H1 (cell line): ENCODE measurements around the gene NDUFB2. TPM values are rescaled to one million over a fixed set of nuclear protein-coding genes. Genes with fewer than 3 reads are reported as not detected.

ENCODE experiments used
- CTCF ChIA-PET: fragments of 300-600 bp; sonication (Branson Sonifier 250); formaldehyde crosslinking; loops from one replicate; lab custom pipeline; 2021; ENCODE audit not compliant: partially characterized antibody; lab: Charles Lee
- POLR2A ChIA-PET: fragments of 300-600 bp; sonication (Branson Sonifier 250); formaldehyde crosslinking; loops from one replicate; lab custom pipeline; 2021; ENCODE audit warnings: inconsistent platforms; ENCODE audit not compliant: partially characterized antibody; lab: Charles Lee
- DNase-seq, 2 experiments: peaks; one replicate each; pipeline versions ENCODE4 v3.0.0 to v3.0.0-alpha.2; 2010 to 2022; ENCODE audit warnings: low spot score in 2 of 2, low read depth in 1 of 2, mixed read lengths in 1 of 2
- FAIRE-seq: peaks from 2 replicates; lab custom pipeline; 2011; peaks lifted over from hg19 to GRCh38; lab: Jason Lieb, UNC
- H2AFZ ChIP-seq: 2 replicates; pipeline ENCODE4 v1.8.1; 2012; ENCODE audit warnings: low read length, inconsistent platforms
- H2AK5ac ChIP-seq: 2 replicates; pipeline ENCODE4 v1.6.1; 2013; ENCODE audit warnings: low read depth, low read length
- H2BK120ac ChIP-seq: replicated peaks from 2 replicates; pipeline ENCODE3; 2013; ENCODE audit warnings: low read depth, low read length, inconsistent platforms
- H2BK12ac ChIP-seq: 2 replicates; pipeline ENCODE4 v1.6.1; 2013; ENCODE audit warnings: low read depth, low read length
- H2BK15ac ChIP-seq: 2 replicates; pipeline ENCODE4 v1.6.1; 2013; ENCODE audit warnings: low read length
- H2BK20ac ChIP-seq: 2 replicates; pipeline ENCODE4 v1.6.1; 2013; ENCODE audit warnings: low read length
- H2BK5ac ChIP-seq: 2 replicates; pipeline ENCODE4 v1.6.1; 2013; ENCODE audit warnings: low read depth, low read length
- H3K14ac ChIP-seq: 2 replicates; pipeline ENCODE4 v1.6.1; 2013; ENCODE audit warnings: inconsistent platforms; ENCODE audit not compliant: insufficient read length
- H3K18ac ChIP-seq: 2 replicates; pipeline ENCODE4 v1.6.1; 2013; ENCODE audit warnings: low read length; ENCODE audit errors: extremely low read depth
- H3K23ac ChIP-seq: 2 replicates; pipeline ENCODE4 v1.6.1; 2013; ENCODE audit warnings: inconsistent platforms; ENCODE audit not compliant: insufficient read length
- H3K23me2 ChIP-seq: 2 replicates; pipeline ENCODE4 v1.6.1; 2013; ENCODE audit warnings: low read depth, low read length
- H3K27ac ChIP-seq: 2 replicates; pipeline ENCODE4 v1.6.1; 2011; ENCODE audit warnings: low read depth, low read length, inconsistent platforms
- H3K27me3 ChIP-seq, 4 experiments: replicated peaks in 1 of 4; 1 replicate in 1 of 4; 2 replicates in 3 of 4; pipeline versions ENCODE4 v1.6.1 to v1.8.1; 2011 to 2013; ENCODE audit warnings: low read length in 3 of 4, mild to moderate bottlenecking in 3 of 4, inconsistent platforms in 2 of 4, mixed read lengths in 2 of 4, moderate library complexity in 1 of 4; ENCODE audit not compliant: control insufficient read depth in 3 of 4, insufficient read depth in 3 of 4; ENCODE audit errors: extremely low read depth in 1 of 4
- H3K36me3 ChIP-seq, 4 experiments: 2 replicates each; pipeline versions ENCODE4 v1.6.1 to v1.8.1; 2011 to 2013; ENCODE audit warnings: mild to moderate bottlenecking in 4 of 4, low read length in 3 of 4, moderate library complexity in 2 of 4, control low read depth in 1 of 4, inconsistent platforms in 1 of 4; ENCODE audit not compliant: insufficient read depth in 4 of 4, control insufficient read depth in 2 of 4
- H3K4ac ChIP-seq: replicated peaks from 2 replicates; pipeline ENCODE3; 2013; ENCODE audit warnings: low read length, low read depth, mixed read lengths, inconsistent platforms; ENCODE audit not compliant: insufficient read length
- H3K4me1 ChIP-seq, 4 experiments: replicated peaks in 1 of 4; 1 replicate in 1 of 4; 2 replicates in 3 of 4; pipeline versions ENCODE4 v1.6.1 to v1.8.1; 2011 to 2013; ENCODE audit warnings: low read length in 3 of 4, inconsistent platforms in 2 of 4, mixed read lengths in 1 of 4; ENCODE audit not compliant: insufficient read depth in 4 of 4, control insufficient read depth in 3 of 4
- H3K4me2 ChIP-seq, 2 experiments: 2 replicates each; pipeline versions ENCODE4 v1.6.1 to v1.8.1; 2011 to 2013; ENCODE audit warnings: low read depth in 2 of 2, low read length in 2 of 2, control low read depth in 1 of 2, inconsistent platforms in 1 of 2, mild to moderate bottlenecking in 1 of 2; ENCODE audit not compliant: insufficient read depth in 1 of 2
- H3K4me3 ChIP-seq, 4 experiments: fragments of 200-600, 300-600 bp in 1 of 4; sonication (generic), shearing (Covaris generic), sonication (Bioruptor Twin) in 1 of 4; 2 replicates each; pipeline versions ENCODE4 v1.5.1 to v1.8.1; 2011 to 2016; ENCODE audit warnings: low read length in 4 of 4, low read depth in 3 of 4, control low read depth in 2 of 4, inconsistent platforms in 2 of 4, mild to moderate bottlenecking in 2 of 4, mixed read lengths in 1 of 4, moderate library complexity in 1 of 4; ENCODE audit not compliant: insufficient read depth in 2 of 4; ENCODE audit errors: extremely low read depth in 1 of 4
- H3K56ac ChIP-seq: replicated peaks from 2 replicates; pipeline ENCODE3; 2013; ENCODE audit warnings: low read depth, mild to moderate bottlenecking, mixed read lengths, low read length, inconsistent platforms; ENCODE audit not compliant: insufficient read length
- H3K79me1 ChIP-seq: 2 replicates; pipeline ENCODE4 v1.6.1; 2013; ENCODE audit warnings: low read depth, low read length, control low read depth
- H3K79me2 ChIP-seq, 2 experiments: 2 replicates each; pipeline versions ENCODE4 v1.6.1 to v1.8.1; 2012 to 2013; ENCODE audit warnings: low read length in 2 of 2, mild to moderate bottlenecking in 2 of 2, inconsistent platforms in 1 of 2; ENCODE audit not compliant: insufficient read depth in 2 of 2, control insufficient read depth in 1 of 2
- H3K9ac ChIP-seq, 4 experiments: replicated peaks in 1 of 4; 1 replicate in 1 of 4; 2 replicates in 3 of 4; pipeline versions ENCODE4 v1.6.1 to v1.8.1; 2011 to 2013; ENCODE audit warnings: low read depth in 3 of 4, low read length in 3 of 4, control low read depth in 2 of 4, mild to moderate bottlenecking in 2 of 4, moderate library complexity in 2 of 4, inconsistent platforms in 1 of 4; ENCODE audit errors: extremely low read depth in 1 of 4
- H3K9me3 ChIP-seq, 2 experiments: 2 replicates each; pipeline versions ENCODE4 v1.6.1 to v1.8.1; 2012 to 2013; ENCODE audit warnings: mild to moderate bottlenecking in 2 of 2, moderate library complexity in 2 of 2, control low read depth in 1 of 2, inconsistent platforms in 1 of 2, low read depth in 1 of 2, low read length in 1 of 2, mixed read lengths in 1 of 2; ENCODE audit not compliant: insufficient read depth in 2 of 2
- H4K20me1 ChIP-seq, 2 experiments: replicated peaks in 1 of 2; 2 replicates each; pipeline versions ENCODE3 to v1.8.1; 2011 to 2013; ENCODE audit warnings: inconsistent platforms in 2 of 2, low read length in 2 of 2, mild to moderate bottlenecking in 1 of 2; ENCODE audit not compliant: insufficient read depth in 2 of 2, control insufficient read depth in 1 of 2
- H4K5ac ChIP-seq: 2 replicates; pipeline ENCODE4 v1.6.1; 2013; ENCODE audit warnings: low read length, low read depth, mixed read lengths, inconsistent platforms; ENCODE audit not compliant: insufficient read length
- H4K8ac ChIP-seq: 2 replicates; pipeline ENCODE4 v1.8.0; 2013; ENCODE audit warnings: mild to moderate bottlenecking, moderate library complexity, low read length, inconsistent platforms; ENCODE audit not compliant: insufficient read depth; ENCODE audit errors: extremely low read depth
- H4K91ac ChIP-seq: replicated peaks from 2 replicates; pipeline ENCODE3; 2013; ENCODE audit warnings: low read length, mixed read lengths, inconsistent platforms; ENCODE audit not compliant: insufficient read length
- BRCA1 ChIP-seq: IDR thresholded peaks from 2 replicates; pipeline ENCODE4 v1.6.1; 2012; ENCODE audit warnings: low read depth, low read length, improper control_type of control experiment
- GABPA ChIP-seq: IDR thresholded peaks from 2 replicates; pipeline ENCODE4 v1.6.1; 2011; ENCODE audit warnings: mild to moderate bottlenecking, low read length, moderate library complexity, borderline replicate concordance; ENCODE audit not compliant: insufficient read depth
- POLR2A ChIP-seq, 2 experiments: IDR thresholded peaks; 1 replicate in 1 of 2; 2 replicates in 1 of 2; pipeline ENCODE4 v1.6.1; 2011; ENCODE audit warnings: low read depth in 2 of 2, low read length in 2 of 2, mild to moderate bottlenecking in 2 of 2; ENCODE audit errors: control extremely low read depth in 1 of 2
- POU5F1 ChIP-seq: IDR thresholded peaks from 2 replicates; pipeline ENCODE4 v1.6.1; 2011; ENCODE audit warnings: low read depth, mild to moderate bottlenecking, low read length, moderate library complexity
- RFX5 ChIP-seq: IDR thresholded peaks from 2 replicates; pipeline ENCODE4 v1.6.1; 2011; ENCODE audit warnings: low read depth, low read length, improper control_type of control experiment, borderline replicate concordance
- RNF2 ChIP-seq: fragments of 200-900, 300-1000 bp; sonication (generic); IDR thresholded peaks from 2 replicates; pipeline ENCODE4 v1.7.1; 2016; ENCODE audit warnings: borderline replicate concordance, low read depth, mild to moderate bottlenecking, antibody characterized with exemption, low read length; ENCODE audit not compliant: poor library complexity, severe bottlenecking; ENCODE audit errors: missing control alignments
- TAF1 ChIP-seq: IDR thresholded peaks from 2 replicates; pipeline ENCODE4 v1.6.1; 2011; ENCODE audit warnings: mild to moderate bottlenecking, low read depth, low read length
- TBP ChIP-seq: IDR thresholded peaks from 2 replicates; pipeline ENCODE4 v1.6.1; 2011; ENCODE audit warnings: low read depth, low read length, improper control_type of control experiment
- WGBS, 2 experiments: shearing (Covaris generic) in 1 of 2; methylation state at CpG; one replicate each; pipeline versions ENCODE4 v1.1.6 to v1.1.7; 2013 to 2015; ENCODE audit warnings: low lambda C conversion rate in 2 of 2, mixed read lengths in 2 of 2, inconsistent platforms in 1 of 2, low coverage in 1 of 2, missing lambda C conversion rate in 1 of 2; ENCODE audit not compliant: insufficient replicate concordance in 2 of 2, insufficient coverage in 1 of 2, insufficient read length in 1 of 2; ENCODE audit errors: extremely low coverage in 1 of 2, missing lambda C conversion rate in 1 of 2; 5-methylcytosine and 5-hydroxymethylcytosine counted together
- polyA plus RNA-seq, 7 experiments: library from polyadenylated mRNA; depleted of rRNA in 3 of 7; stranded (reverse) in 5 of 7; unstranded in 2 of 7; fragments of >200 nt in 5 of 7; fragments of 200-250 nt in 2 of 7; gene quantifications; 1 replicate in 5 of 7; 2 replicates in 1 of 7; 4 replicates in 1 of 7; pipeline versions ENCODE4 v1.2.1 to v1.2.3, GENCODE V29; 2011 to 2013; ENCODE audit warnings: missing spikeins in 2 of 7, mixed read lengths in 2 of 7
- total RNA-seq: library from RNA; stranded (reverse); fragmentation: NEBNext Ultra II Directional; extraction: Animal tissue kit (Norgen Biotek cat#: 25700); gene quantifications from 2 replicates; pipeline ENCODE4 v1.2.1, GENCODE V29; 2021
- TF ChIP-seq, protein P1 (sequence below), 3 experiments: IDR thresholded peaks; 1 replicate in 2 of 3; 2 replicates in 1 of 3; pipeline versions ENCODE4 v1.5.1 to v1.6.1; 2011; ENCODE audit warnings: low read length in 3 of 3, mild to moderate bottlenecking in 3 of 3, inconsistent platforms in 2 of 3, low read depth in 1 of 3, moderate library complexity in 1 of 3; ENCODE audit not compliant: insufficient read depth in 1 of 3; ENCODE audit errors: control extremely low read depth in 1 of 3

The NDUFB2 gene
- total and polyA plus RNA-seq, 2 of the 8 experiments (the other 6 are each of a cell fraction or from before 2014, with no cell fraction given), result 168 to 881 TPM

DNA sequence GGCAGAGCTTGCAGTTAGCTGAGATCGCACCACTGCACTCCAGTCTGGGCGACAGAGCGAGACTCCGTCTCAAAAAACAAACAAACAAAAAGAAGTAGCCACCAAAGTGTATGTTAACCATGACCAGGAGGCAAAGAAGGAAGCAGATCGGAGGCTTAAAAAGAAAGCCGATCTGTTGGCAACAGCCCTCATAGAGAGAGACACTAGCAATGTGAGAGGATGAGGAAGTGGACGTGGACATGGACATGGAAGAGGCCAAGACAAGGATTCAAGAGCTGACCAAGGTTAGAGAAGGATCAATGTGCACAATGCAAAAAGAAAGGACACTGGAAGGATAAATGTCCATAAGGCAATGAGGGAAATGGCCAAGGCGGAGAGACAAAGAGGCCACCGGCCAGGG lies 38.6 kb upstream of the NDUFB2 start:
- Histone ChIP-seq H3K79me1 (no peaks in the 10 kb centered on the region), H2BK20ac (no peak overlapping the region), H3K36me3 (no peaks in the 10 kb centered on the region), H4K91ac (no peak overlapping the region), H3K14ac (no peak overlapping the region), H3K79me2 (no peaks in the 10 kb centered on the region), H2BK15ac (no peak overlapping the region), H4K5ac (no peak overlapping the region), H3K23me2 (peaks cover 6% of the 10 kb centered on the region; the same call in 1 of the 2 replicates), H3K27me3 (no peaks in the 10 kb centered on the region; a peak in 1 of 7 replicates), H3K4me2 (no peak overlapping the region), H2AFZ (no peak overlapping the region), H3K18ac (no peak overlapping the region), H2BK120ac (no peak overlapping the region), H3K56ac (no peak overlapping the region), H3K4me3 (no peak overlapping the region), H2BK5ac (no peak overlapping the region), H2BK12ac (no peak overlapping the region), H3K9me3 (no peaks in the 10 kb centered on the region), H3K23ac (no peak overlapping the region), H4K8ac (no peak overlapping the region), H2AK5ac (no peak overlapping the region), H3K27ac (no peak overlapping the region), H3K4ac (no peak overlapping the region), H3K4me1 (peaks cover 0 to 3% (median 1%) of the 10 kb centered on the region in 4 experiments; a peak in 2 of 7 replicates), H4K20me1 (peaks cover 0 to 6% of the 10 kb centered on the region in 2 experiments), H3K9ac (no peak overlapping the region)
- 85% methylated on average over 9 of the region's 9 CpGs; no CpG with 5 or more reads in 1 of the 2 experiments for WGBS, 2 experiments
- POLR2A ChIA-PET, result interaction anchor here (0.5 to 1.2 kb wide), 2 partner anchors 11 to 148 kb away, joined by 3 to 4 read pairs; no protein-coding TSS in a partner anchor
- CTCF ChIA-PET, result interaction anchor here (5.1 kb wide), 1 partner anchor 11 kb away, joined by 35 read pairs; no protein-coding TSS in a partner anchor
- DNase-seq (no peak), FAIRE-seq (no peak)
- no peak for TF ChIP-seq TAF1
- no peak for TF ChIP-seq GABPA
- TF ChIP-seq, protein P1, sequence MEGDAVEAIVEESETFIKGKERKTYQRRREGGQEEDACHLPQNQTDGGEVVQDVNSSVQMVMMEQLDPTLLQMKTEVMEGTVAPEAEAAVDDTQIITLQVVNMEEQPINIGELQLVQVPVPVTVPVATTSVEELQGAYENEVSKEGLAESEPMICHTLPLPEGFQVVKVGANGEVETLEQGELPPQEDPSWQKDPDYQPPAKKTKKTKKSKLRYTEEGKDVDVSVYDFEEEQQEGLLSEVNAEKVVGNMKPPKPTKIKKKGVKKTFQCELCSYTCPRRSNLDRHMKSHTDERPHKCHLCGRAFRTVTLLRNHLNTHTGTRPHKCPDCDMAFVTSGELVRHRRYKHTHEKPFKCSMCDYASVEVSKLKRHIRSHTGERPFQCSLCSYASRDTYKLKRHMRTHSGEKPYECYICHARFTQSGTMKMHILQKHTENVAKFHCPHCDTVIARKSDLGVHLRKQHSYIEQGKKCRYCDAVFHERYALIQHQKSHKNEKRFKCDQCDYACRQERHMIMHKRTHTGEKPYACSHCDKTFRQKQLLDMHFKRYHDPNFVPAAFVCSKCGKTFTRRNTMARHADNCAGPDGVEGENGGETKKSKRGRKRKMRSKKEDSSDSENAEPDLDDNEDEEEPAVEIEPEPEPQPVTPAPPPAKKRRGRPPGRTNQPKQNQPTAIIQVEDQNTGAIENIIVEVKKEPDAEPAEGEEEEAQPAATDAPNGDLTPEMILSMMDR (IDR thresholded peaks at IDR 0.05; ENCODE audit: control extremely low read depth in 1 of 3, insufficient read depth in 1 of 3, low read depth in 1 of 3, low read length in 3 of 3), result no peak
- no peak for TF ChIP-seq POU5F1
- TF ChIP-seq BRCA1, result no peak
- no peak for TF ChIP-seq TBP
- TF ChIP-seq RFX5, result no peak
- no peak for TF ChIP-seq RNF2
- no peak for TF ChIP-seq POLR2A (IDR thresholded peaks at IDR 0.05; ENCODE audit: control extremely low read depth in 1 of 2, low read depth in 2 of 2, low read length in 2 of 2)
